ENCODE results near the gene GREB1. TPM values are rescaled to one million over a fixed set of nuclear protein-coding genes. Genes with fewer than 3 reads are reported as not detected.

Gene GREB1
- total RNA-seq, 1 experiment from 2014 or later = 0.37 TPM

DNA sequence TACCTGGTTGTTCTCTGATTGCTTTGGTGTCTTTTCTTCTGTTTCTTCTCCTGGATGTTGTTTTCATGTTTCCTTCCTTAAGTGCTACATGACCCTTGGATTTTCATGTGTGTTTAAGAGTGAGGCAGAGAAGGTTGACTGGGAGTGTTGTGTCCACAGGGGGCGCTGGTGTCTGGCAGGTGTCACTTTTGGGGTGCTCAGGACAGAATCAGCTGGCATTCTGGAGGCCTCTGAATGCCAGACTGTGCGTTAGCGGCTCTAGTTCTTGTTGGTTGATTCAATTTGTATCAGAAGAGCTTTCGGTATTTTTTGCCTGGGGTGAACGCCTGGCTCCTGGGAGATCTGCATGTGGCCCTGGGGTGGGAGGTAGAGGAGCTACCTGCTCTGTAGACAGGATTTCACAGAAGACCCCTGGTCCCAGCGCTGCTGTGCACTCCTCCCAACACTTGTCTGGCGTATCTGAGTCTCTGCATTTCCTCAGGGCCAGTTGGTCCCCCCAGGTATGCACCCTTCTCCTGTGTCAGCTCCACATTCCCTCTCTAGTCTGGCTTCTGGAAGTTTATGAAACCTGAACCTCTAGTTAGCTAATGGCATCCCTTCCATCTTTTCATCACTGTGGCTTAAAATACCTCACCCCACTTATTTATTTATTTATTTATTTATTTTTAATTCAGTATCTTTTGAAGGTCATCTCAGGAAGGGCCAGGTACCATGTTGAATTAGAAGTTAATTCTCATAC lies 1.1 kb downstream of the GREB1 start:
- Histone ChIP-seq H3K27me3 (ENCODE audit: insufficient read depth, low read depth) (peaks cover 43% of the 10 kb centered on the region), H3K36me3 (ENCODE audit: low read depth) (no peaks in the 10 kb centered on the region), H2AFZ (no peak overlapping the region), H3K9me3 (ENCODE audit: insufficient read depth, low read depth) (no peaks in the 10 kb centered on the region), H3K27ac (no peak overlapping the region), H3K4me1 (replicated peaks; ENCODE audit: insufficient read depth) (peaks cover 42% of the 10 kb centered on the region), H3K79me2 (ENCODE audit: low read depth) (no peaks in the 10 kb centered on the region), H3K4me2 (0 out of 2 replicates have a peak overlapping the region, but pooled peaks have one; percentile 74), H3K4me3 (no peak overlapping the region), H3F3A (ENCODE audit: insufficient read depth, low read depth) (peaks cover 34% of the 10 kb centered on the region), H3K9me2 (ENCODE audit: insufficient read depth) (no peaks in the 10 kb centered on the region), H4K20me1 (ENCODE audit: insufficient read depth) (no peaks in the 10 kb centered on the region)
- POLR2A ChIA-PET (ENCODE audit: unreplicated experiment) = no interaction called here
- intact Hi-C loops (cut with micrococcal nuclease; ENCODE audit: unreplicated experiment) = no loop called here
- no TSS peak for BruUV-seq (replicated peaks)
- TF ChIP-seq EZH2 (IDR thresholded peaks at IDR 0.05; ENCODE audit: low read depth) = no peak
- TF ChIP-seq, protein P1, sequence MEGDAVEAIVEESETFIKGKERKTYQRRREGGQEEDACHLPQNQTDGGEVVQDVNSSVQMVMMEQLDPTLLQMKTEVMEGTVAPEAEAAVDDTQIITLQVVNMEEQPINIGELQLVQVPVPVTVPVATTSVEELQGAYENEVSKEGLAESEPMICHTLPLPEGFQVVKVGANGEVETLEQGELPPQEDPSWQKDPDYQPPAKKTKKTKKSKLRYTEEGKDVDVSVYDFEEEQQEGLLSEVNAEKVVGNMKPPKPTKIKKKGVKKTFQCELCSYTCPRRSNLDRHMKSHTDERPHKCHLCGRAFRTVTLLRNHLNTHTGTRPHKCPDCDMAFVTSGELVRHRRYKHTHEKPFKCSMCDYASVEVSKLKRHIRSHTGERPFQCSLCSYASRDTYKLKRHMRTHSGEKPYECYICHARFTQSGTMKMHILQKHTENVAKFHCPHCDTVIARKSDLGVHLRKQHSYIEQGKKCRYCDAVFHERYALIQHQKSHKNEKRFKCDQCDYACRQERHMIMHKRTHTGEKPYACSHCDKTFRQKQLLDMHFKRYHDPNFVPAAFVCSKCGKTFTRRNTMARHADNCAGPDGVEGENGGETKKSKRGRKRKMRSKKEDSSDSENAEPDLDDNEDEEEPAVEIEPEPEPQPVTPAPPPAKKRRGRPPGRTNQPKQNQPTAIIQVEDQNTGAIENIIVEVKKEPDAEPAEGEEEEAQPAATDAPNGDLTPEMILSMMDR (conservative IDR thresholded peaks at IDR 0.05) = peak; percentile 44; the same call in 1 of the 2 replicates
- CTCF ChIA-PET = no interaction called here
- DNase-seq = no peak

DNA sequence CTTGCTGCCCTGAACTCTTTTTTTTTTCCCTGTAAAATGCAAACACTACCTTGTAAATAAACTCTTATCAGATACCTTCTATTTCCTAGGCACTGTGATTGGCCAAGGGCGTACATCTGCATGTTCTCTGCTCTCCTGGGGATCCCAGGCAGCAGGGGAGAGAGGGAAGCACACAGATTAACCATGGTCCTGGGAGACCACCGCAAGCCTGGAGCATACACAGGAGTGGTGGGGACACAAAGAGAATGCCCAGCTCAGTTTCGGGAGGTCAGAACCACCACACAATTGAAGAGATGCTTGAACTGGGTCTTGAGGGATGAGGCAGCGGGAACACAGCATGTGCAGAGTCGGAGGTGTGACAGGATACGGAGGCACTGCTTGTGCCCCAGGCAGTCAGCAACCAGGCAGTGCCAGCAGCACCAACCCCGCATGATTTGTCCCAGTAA lies 2.1 kb downstream of the GREB1 start:
- no peaks in the 10 kb centered on the region for H3K79me2 ChIP-seq (ENCODE audit: low read depth)
- H3K36me3 ChIP-seq (ENCODE audit: low read depth) = no peaks in the 10 kb centered on the region
- H3K4me1 ChIP-seq (replicated peaks; ENCODE audit: insufficient read depth) = peaks cover 38% of the 10 kb centered on the region
- no peak overlapping the region for H3K4me2 ChIP-seq
- no peak for DNase-seq
- H4K20me1 ChIP-seq (ENCODE audit: insufficient read depth) = no peaks in the 10 kb centered on the region
- ChIA-PET CTCF (no interaction called here), POLR2A (ENCODE audit: unreplicated experiment) (no interaction called here)
- no peaks in the 10 kb centered on the region for H3K9me3 ChIP-seq (ENCODE audit: insufficient read depth, low read depth)
- H3K27me3 ChIP-seq (ENCODE audit: insufficient read depth, low read depth) = peaks cover 53% of the 10 kb centered on the region
- H3K27ac ChIP-seq = no peak overlapping the region
- no peak overlapping the region for H3K4me3 ChIP-seq
- intact Hi-C loops (cut with micrococcal nuclease; ENCODE audit: unreplicated experiment) = no loop called here
- no peaks in the 10 kb centered on the region for H3K9me2 ChIP-seq (ENCODE audit: insufficient read depth)
- TF ChIP-seq, protein P1 (conservative IDR thresholded peaks at IDR 0.05) = no peak
- no peak for TF ChIP-seq EZH2 (IDR thresholded peaks at IDR 0.05; ENCODE audit: low read depth)
- peaks cover 31% of the 10 kb centered on the region for H3F3A ChIP-seq (ENCODE audit: insufficient read depth, low read depth)
- no peak overlapping the region for H2AFZ ChIP-seq
- BruUV-seq (replicated peaks) = no TSS peak

DNA sequence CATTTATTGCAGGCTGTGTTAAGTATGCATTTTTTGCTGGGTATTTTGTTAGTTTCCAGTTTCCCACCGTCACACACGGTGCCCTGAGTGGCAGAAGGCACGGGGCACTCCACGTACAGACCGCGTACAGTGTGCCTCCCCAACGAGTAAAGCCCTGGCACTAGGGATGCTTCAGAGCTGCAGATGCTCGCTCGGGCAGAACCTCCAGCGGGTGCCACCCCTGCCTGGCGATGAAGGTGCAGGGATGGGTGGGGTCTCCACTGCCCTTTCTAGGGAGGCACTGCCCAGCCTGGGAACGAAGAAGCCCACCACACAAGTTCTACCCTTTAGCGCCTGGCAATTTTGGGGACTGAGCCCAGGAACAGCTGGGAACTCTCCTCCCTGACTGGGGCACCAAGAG lies 4.1 kb downstream of the GREB1 start:
- H3K9me2 ChIP-seq (ENCODE audit: insufficient read depth) = no peaks in the 10 kb centered on the region
- no peaks in the 10 kb centered on the region for H3K79me2 ChIP-seq (ENCODE audit: low read depth)
- TF ChIP-seq EZH2 (IDR thresholded peaks at IDR 0.05; ENCODE audit: low read depth) = no peak
- TF ChIP-seq, protein P1 (conservative IDR thresholded peaks at IDR 0.05) = no peak
- BruUV-seq (replicated peaks) = no TSS peak
- peaks cover 18% of the 10 kb centered on the region for H3K4me1 ChIP-seq (replicated peaks; ENCODE audit: insufficient read depth)
- H3K27me3 ChIP-seq (ENCODE audit: insufficient read depth, low read depth) = peaks cover 72% of the 10 kb centered on the region
- H2AFZ ChIP-seq = no peak overlapping the region
- H4K20me1 ChIP-seq (ENCODE audit: insufficient read depth) = no peaks in the 10 kb centered on the region
- peaks cover 15% of the 10 kb centered on the region; the same call in 1 of the 2 replicates for H3F3A ChIP-seq (ENCODE audit: insufficient read depth, low read depth)
- no peaks in the 10 kb centered on the region for H3K36me3 ChIP-seq (ENCODE audit: low read depth)
- no peak overlapping the region for H3K27ac ChIP-seq
- H3K4me3 ChIP-seq = no peak overlapping the region
- ChIA-PET POLR2A (ENCODE audit: unreplicated experiment) (no interaction called here), CTCF (interaction anchor here (0.6 kb wide), 1 partner anchor 43 kb away, joined by 4 read pairs; no protein-coding TSS in a partner anchor)
- intact Hi-C loops (cut with micrococcal nuclease; ENCODE audit: unreplicated experiment) = no loop called here
- DNase-seq = no peak
- no peaks in the 10 kb centered on the region for H3K9me3 ChIP-seq (ENCODE audit: insufficient read depth, low read depth)
- no peak overlapping the region for H3K4me2 ChIP-seq
